Epithelial cell of esophagus (primary cell): ENCODE data around the gene OR4C16.

Experiments used
- DNase-seq: peaks from one replicate; pipeline ENCODE4 v3.0.0; 2010; ENCODE audit warnings: low read depth
- H3K4me3 ChIP-seq: 2 replicates; pipeline ENCODE4 v1.5.1; 2011; ENCODE audit warnings: mild to moderate bottlenecking, low read length, control low read depth
- TF ChIP-seq, protein P1 (sequence below): IDR thresholded peaks from 2 replicates; pipeline ENCODE4 v1.5.1; 2011; ENCODE audit warnings: low read depth, mild to moderate bottlenecking, low read length, control low read depth, inconsistent platforms; ENCODE audit not compliant: insufficient read depth; ENCODE audit errors: missing control alignments

OR4C16 gene, protein sequence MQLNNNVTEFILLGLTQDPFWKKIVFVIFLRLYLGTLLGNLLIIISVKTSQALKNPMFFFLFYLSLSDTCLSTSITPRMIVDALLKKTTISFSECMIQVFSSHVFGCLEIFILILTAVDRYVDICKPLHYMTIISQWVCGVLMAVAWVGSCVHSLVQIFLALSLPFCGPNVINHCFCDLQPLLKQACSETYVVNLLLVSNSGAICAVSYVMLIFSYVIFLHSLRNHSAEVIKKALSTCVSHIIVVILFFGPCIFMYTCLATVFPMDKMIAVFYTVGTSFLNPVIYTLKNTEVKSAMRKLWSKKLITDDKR

DNA sequence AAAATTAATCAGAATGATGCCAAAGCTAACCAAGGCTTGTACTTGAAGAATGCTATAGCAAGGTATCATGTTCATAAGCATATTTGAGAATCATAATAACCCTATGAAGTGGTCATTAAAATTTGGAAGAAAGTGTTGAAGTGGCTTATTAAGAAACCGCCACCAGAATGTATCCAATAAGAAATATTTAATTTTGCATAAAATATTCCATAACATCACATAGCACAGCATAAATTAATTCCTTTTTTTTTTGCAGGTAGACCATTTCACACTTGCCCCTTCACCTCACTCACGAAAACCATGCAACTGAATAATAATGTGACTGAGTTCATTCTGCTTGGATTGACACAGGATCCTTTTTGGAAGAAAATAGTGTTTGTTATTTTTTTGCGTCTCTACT is at the start of gene OR4C16:
OR4C16 (plus strand) TSS at position 301 of the 400 bp plus-strand sequence; CDS start at position 301, 0 bp downstream.
- no peak for DNase-seq
- TF ChIP-seq, protein P1, sequence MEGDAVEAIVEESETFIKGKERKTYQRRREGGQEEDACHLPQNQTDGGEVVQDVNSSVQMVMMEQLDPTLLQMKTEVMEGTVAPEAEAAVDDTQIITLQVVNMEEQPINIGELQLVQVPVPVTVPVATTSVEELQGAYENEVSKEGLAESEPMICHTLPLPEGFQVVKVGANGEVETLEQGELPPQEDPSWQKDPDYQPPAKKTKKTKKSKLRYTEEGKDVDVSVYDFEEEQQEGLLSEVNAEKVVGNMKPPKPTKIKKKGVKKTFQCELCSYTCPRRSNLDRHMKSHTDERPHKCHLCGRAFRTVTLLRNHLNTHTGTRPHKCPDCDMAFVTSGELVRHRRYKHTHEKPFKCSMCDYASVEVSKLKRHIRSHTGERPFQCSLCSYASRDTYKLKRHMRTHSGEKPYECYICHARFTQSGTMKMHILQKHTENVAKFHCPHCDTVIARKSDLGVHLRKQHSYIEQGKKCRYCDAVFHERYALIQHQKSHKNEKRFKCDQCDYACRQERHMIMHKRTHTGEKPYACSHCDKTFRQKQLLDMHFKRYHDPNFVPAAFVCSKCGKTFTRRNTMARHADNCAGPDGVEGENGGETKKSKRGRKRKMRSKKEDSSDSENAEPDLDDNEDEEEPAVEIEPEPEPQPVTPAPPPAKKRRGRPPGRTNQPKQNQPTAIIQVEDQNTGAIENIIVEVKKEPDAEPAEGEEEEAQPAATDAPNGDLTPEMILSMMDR, result no peak
- H3K4me3 ChIP-seq, result no peak within 1 kb of the TSS

DNA sequence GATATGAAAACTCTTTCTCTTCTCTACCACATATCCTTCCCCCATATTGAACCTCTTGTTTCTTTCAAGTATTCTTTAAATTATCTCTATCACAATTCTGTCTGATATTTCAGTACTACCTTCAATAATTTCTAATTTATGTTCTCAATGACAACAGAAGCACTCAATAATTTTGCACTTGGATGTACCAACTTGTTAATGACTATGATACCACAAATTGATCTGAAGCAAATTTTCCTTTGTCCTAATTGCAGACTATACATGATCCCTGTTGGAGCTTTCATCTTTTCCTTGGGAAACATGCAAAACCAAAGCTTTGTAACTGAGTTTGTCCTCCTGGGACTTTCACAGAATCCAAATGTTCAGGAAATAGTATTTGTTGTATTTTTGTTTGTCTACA is 17.8 kb upstream of the OR4C16 start, which contains the start of gene OR4C15:
OR4C15 (plus strand) TSS at position 301 of the 400 bp plus-strand sequence; CDS start at position 301, 0 bp downstream.
- H3K4me3 ChIP-seq, result no peak within 1 kb of the TSS
- TF ChIP-seq, protein P1, result no peak
- no peak for DNase-seq

DNA sequence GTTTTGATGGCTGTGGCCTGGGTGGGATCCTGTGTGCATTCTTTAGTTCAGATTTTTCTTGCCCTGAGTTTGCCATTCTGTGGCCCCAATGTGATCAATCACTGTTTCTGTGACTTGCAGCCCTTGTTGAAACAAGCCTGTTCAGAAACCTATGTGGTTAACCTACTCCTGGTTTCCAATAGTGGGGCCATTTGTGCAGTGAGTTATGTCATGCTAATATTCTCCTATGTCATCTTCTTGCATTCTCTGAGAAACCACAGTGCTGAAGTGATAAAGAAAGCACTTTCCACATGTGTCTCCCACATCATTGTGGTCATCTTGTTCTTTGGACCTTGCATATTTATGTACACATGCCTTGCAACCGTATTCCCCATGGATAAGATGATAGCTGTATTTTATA is 620 bp downstream of the OR4C16 start:
- no peak overlapping the region for H3K4me3 ChIP-seq
- DNase-seq, result no peak
- TF ChIP-seq, protein P1, result no peak

DNA sequence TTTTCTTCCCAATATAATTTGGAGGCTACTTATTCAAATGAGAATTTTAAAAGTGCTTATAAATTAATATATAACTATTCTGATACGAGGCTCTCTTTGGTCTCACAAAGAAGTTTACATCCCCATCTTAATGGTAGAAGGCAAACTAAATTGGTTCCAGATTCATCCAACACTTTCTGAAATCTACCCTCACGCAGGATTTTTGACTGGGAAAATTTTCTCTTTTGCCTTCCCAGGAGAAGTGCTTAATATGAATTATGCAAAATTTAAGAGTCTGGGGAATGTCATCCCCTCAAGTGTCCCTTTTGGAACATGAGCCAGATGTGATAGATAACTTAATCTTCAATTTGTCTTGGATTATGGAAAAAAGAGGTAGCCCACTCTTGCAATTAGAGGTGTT is 35.6 kb downstream of the OR4C16 start, which contains the start of gene OR4C11:
OR4C11 (minus strand) TSS at position 101 of the 400 bp plus-strand sequence. CDS start 3,272 bp downstream, outside the sequence.
- DNase-seq, result no peak
- H3K4me3 ChIP-seq, result no peak within 1 kb of the TSS
- TF ChIP-seq, protein P1, result no peak
